K562 (cell line): ENCODE data around the gene TUT1. TPM values are rescaled to one million over a fixed set of nuclear protein-coding genes. Genes with fewer than 3 reads are reported as not detected.
A peak's percentile ranks its signal among the peaks of the same experiment; 100 is the strongest.

Experiments
- CBX3 ChIP-seq, 2 experiments: IDR thresholded peaks; 1 replicate in 1 of 2; 2 replicates in 1 of 2; pipeline ENCODE4 v1.6.1; 2012; ENCODE audit warnings: inconsistent platforms in 2 of 2, low read length in 2 of 2, borderline replicate concordance in 1 of 2, control low read depth in 1 of 2
- CCAR2 ChIP-seq: fragments of 200-400 bp; formaldehyde crosslinking; IDR thresholded peaks from 2 replicates; pipeline ENCODE4 v1.6.1; 2017; ENCODE audit warnings: mild to moderate bottlenecking, low read depth, low read length
- CHD2 ChIP-seq: IDR thresholded peaks from 2 replicates; pipeline ENCODE4 v1.6.1; 2011; ENCODE audit warnings: low read depth, low read length
- IRF9 ChIP-seq: fragments of 450-650 bp; IDR thresholded peaks from 2 replicates; pipeline ENCODE4 v1.6.1; 2016; ENCODE audit warnings: missing biosample characterization, missing genetic modification characterization
- NCOA6 ChIP-seq: fragments of 450-650 bp; IDR thresholded peaks from 2 replicates; pipeline ENCODE4 v1.6.1; 2017; ENCODE audit warnings: mild to moderate bottlenecking
- NRF1 ChIP-seq, 2 experiments: fragments of 450-650 bp; IDR thresholded peaks in 1 of 2; conservative IDR thresholded peaks in 1 of 2; 2 replicates each; pipeline ENCODE4 v1.6.1; 2014; ENCODE audit warnings: mild to moderate bottlenecking in 2 of 2
- REST ChIP-seq, 2 experiments: fragments of 450-650 bp; formaldehyde crosslinking in 1 of 2; IDR thresholded peaks; 2 replicates each; pipeline versions ENCODE4 v1.4.0 to v1.6.1; 2014 to 2020; ENCODE audit warnings: mild to moderate bottlenecking in 2 of 2, borderline replicate concordance in 1 of 2, low read depth in 1 of 2
- SMAD1 ChIP-seq: fragments of 150-350 bp; IDR thresholded peaks from 2 replicates; pipeline ENCODE4 v1.6.1; 2014; ENCODE audit warnings: low read length, low read depth; ENCODE audit not compliant: partially characterized antibody
- TAF9B ChIP-seq: fragments of 450-650 bp; IDR thresholded peaks from 2 replicates; pipeline ENCODE4 v1.6.1; 2018; ENCODE audit warnings: mild to moderate bottlenecking; ENCODE audit not compliant: partially characterized antibody
- TCF7 ChIP-seq: sonication (generic); IDR thresholded peaks from 2 replicates; pipeline ENCODE4 v1.6.1; 2016; ENCODE audit warnings: antibody characterized with exemption, borderline replicate concordance
- TFAP4 ChIP-seq: sonication (generic); formaldehyde crosslinking; IDR thresholded peaks from 2 replicates; pipeline ENCODE4 v1.8.0; 2022; ENCODE audit warnings: missing genetic modification reagents, mild to moderate bottlenecking, moderate library complexity, borderline replicate concordance
- TSC22D4 ChIP-seq: fragments of 450-650 bp; IDR thresholded peaks from 2 replicates; pipeline ENCODE4 v1.6.1; 2016; ENCODE audit warnings: missing genetic modification characterization, missing biosample characterization, control low read depth
- UBTF ChIP-seq, 2 experiments: IDR thresholded peaks; 2 replicates each; pipeline ENCODE4 v1.6.1; 2012; ENCODE audit warnings: improper control_type of control experiment in 2 of 2, low read depth in 2 of 2, low read length in 2 of 2, borderline replicate concordance in 1 of 2
- ZFP1 ChIP-seq: fragments of 450-650 bp; formaldehyde crosslinking; IDR thresholded peaks from 2 replicates; pipeline ENCODE4 v1.4.0; 2020; ENCODE audit warnings: mild to moderate bottlenecking, mixed read lengths
- ZNF695 ChIP-seq: fragments of 450-650 bp; formaldehyde crosslinking; IDR thresholded peaks from 2 replicates; pipeline ENCODE4 v1.4.0; 2020; ENCODE audit warnings: mild to moderate bottlenecking, moderate library complexity
- polyA plus RNA-seq, 8 experiments: library from polyadenylated mRNA; depleted of rRNA in 4 of 8; stranded (reverse) in 5 of 8; unstranded in 3 of 8; fragments of >200 nt; fragmentation: Nextera tagmentation in 2 of 8; fragmentation: Illumina TruSeq in 1 of 8; extraction: Ambion mirVana in 2 of 8; extraction: Trizol in 1 of 8; gene quantifications; 2 replicates each; pipeline versions ENCODE4 v1.2.1 to v1.2.3, GENCODE V29; 2011 to 2014; ENCODE audit warnings: inconsistent platforms in 1 of 8, missing spikeins in 1 of 8
- total RNA-seq, 7 experiments: library from RNA; depleted of rRNA in 6 of 7; stranded (reverse); fragments of >200 nt in 6 of 7; fragmentation: Illumina TruSeq in 2 of 7; extraction: Trizol in 2 of 7; gene quantifications; 2 replicates each; pipeline versions ENCODE4 v1.2.1 to v1.2.3, GENCODE V29; 2011 to 2021; ENCODE audit warnings: low replicate concordance in 1 of 7

The TUT1 gene
- total and polyA plus RNA-seq, 9 of the 15 experiments (the other 6 are each of a cell fraction or from before 2014, with no cell fraction given) = 0.66 to 44.3 (median 15.7) TPM

- TF ChIP-seq REST (IDR thresholded peaks at IDR 0.05; ENCODE audit: borderline replicate concordance) (no peak), REST (CRISPR knock-in tag; IDR thresholded peaks at IDR 0.05; ENCODE audit: low read depth) (no peak), ZFP1 (no peak), CCAR2 (no peak), TFAP4 (peak; percentile 78; the same call in 1 of the 2 replicates), UBTF (IDR thresholded peaks at IDR 0.05; ENCODE audit: borderline replicate concordance in 1 of 2, low read depth in 2 of 2, low read length in 2 of 2) (no peak), NRF1 (conservative IDR thresholded peaks at IDR 0.05 in 1 of 2, IDR thresholded peaks at IDR 0.05 in 1 of 2) (peak; percentile 62 to 75), TSC22D4 (tag) (no peak), TAF9B (no peak), TCF7 (no peak), NCOA6 (no peak), ZNF695 (CRISPR knock-in tag) (no peak), SMAD1 (peak; percentile 86), CBX3 (IDR thresholded peaks at IDR 0.05; ENCODE audit: borderline replicate concordance in 1 of 2, low read length in 2 of 2) (no peak), IRF9 (no peak), CHD2 (peak; percentile 45; the same call in 1 of the 2 replicates)
Measured at GRCh38 chr11:62599069-62599696, 7.9 kb upstream of the TUT1 start (continued).
